GM12864 (cell line): ENCODE results near the gene TEKT3.

Source experiments
- DNase-seq: peaks from one replicate; pipeline ENCODE4 v3.0.0-alpha.2; 2011; ENCODE audit warnings: low read depth
- H3K4me3 ChIP-seq: 2 replicates; pipeline ENCODE4 v1.5.1; 2011; ENCODE audit warnings: mild to moderate bottlenecking, low read depth, low read length, control low read depth
- TF ChIP-seq, protein P1 (sequence below): IDR thresholded peaks from 2 replicates; pipeline ENCODE4 v1.5.1; 2011; ENCODE audit warnings: low read depth, mild to moderate bottlenecking, moderate library complexity, low read length, control low read depth, inconsistent platforms; ENCODE audit errors: missing control alignments

Gene TEKT3

GRCh38 chr17:15321556-15322251 lies 19.7 kb downstream of the TEKT3 start:
- no peak overlapping the region for H3K4me3 ChIP-seq
- TF ChIP-seq, protein P1, sequence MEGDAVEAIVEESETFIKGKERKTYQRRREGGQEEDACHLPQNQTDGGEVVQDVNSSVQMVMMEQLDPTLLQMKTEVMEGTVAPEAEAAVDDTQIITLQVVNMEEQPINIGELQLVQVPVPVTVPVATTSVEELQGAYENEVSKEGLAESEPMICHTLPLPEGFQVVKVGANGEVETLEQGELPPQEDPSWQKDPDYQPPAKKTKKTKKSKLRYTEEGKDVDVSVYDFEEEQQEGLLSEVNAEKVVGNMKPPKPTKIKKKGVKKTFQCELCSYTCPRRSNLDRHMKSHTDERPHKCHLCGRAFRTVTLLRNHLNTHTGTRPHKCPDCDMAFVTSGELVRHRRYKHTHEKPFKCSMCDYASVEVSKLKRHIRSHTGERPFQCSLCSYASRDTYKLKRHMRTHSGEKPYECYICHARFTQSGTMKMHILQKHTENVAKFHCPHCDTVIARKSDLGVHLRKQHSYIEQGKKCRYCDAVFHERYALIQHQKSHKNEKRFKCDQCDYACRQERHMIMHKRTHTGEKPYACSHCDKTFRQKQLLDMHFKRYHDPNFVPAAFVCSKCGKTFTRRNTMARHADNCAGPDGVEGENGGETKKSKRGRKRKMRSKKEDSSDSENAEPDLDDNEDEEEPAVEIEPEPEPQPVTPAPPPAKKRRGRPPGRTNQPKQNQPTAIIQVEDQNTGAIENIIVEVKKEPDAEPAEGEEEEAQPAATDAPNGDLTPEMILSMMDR, result no peak
- no peak for DNase-seq

- no peak overlapping the region for H3K4me3 ChIP-seq
- TF ChIP-seq, protein P1, result no peak
- DNase-seq, result no peak
These were observed 21.9 kb downstream of the TEKT3 start for GRCh38 chr17:15319452-15320010.

- TF ChIP-seq, protein P1, result no peak
- H3K4me3 ChIP-seq, result no peak overlapping the region
- no peak for DNase-seq
These were observed 29.4 kb downstream of the TEKT3 start for GRCh38 chr17:15311996-15312395.

DNA sequence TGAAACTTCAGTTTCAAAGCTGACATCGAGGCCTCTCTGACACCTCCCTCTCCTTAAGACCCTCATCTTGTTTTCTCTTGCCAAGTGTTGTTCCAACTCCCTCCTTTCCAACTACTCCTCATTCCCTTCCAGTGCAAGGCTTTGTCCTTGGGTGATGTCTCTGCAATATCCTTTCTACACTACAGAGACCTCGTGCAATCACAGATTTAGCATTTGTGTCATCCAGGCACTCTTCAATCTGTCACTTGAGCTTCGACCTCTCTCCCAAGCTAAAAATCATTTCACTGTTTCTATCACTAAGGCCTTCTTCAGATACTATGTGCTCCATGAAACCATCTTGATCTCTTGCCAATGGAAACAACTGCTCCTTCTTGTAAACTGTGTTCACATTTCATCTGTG lies 31.6 kb downstream of the TEKT3 start:
- no peak overlapping the region for H3K4me3 ChIP-seq
- TF ChIP-seq, protein P1, result no peak
- DNase-seq, result no peak

GRCh38 chr17:15309236-15309635 lies 32.2 kb downstream of the TEKT3 start:
- no peak for DNase-seq
- no peak overlapping the region for H3K4me3 ChIP-seq
- TF ChIP-seq, protein P1, result no peak

DNA sequence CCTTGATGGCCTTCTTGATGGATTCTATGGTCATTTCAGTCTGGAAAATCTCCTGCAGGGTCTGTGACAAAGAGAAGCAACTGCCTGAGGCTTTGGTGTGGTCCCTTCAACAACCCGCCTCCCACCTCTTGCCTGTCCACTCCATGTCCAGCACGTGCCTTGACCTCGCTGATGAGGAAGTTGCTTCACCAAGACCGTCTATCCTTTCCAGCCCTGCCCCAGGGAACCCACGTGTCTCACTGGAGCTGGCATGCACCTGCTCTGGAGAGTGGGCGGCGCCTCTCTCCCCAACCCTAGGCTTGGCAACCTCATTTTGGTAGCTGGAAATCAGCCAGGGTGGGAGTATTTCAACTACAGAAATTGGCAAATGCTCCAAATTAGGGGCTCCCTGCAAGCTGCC lies 32.6 kb downstream of the TEKT3 start:
- no peak overlapping the region for H3K4me3 ChIP-seq
- no peak for DNase-seq
- TF ChIP-seq, protein P1, result no peak

GRCh38 chr17:15307710-15308111 lies 33.7 kb downstream of the TEKT3 start:
- TF ChIP-seq, protein P1, result no peak
- H3K4me3 ChIP-seq, result no peak overlapping the region
- DNase-seq, result no peak
